Neuronal stem cell (in vitro differentiated cells): Measurements from ENCODE around the gene ACADS.

Experiments used
- DNase-seq: peaks from one replicate; pipeline ENCODE4 v3.0.0-alpha.2; 2013; ENCODE audit warnings: low spot score
- H2AFZ ChIP-seq: one replicate; pipeline ENCODE4 v1.6.1; 2013; ENCODE audit warnings: mild to moderate bottlenecking, low read length, inconsistent platforms
- H2AK5ac ChIP-seq: 2 replicates; pipeline ENCODE4 v1.6.1; 2013; ENCODE audit warnings: low read depth, mild to moderate bottlenecking, inconsistent platforms, low read length, moderate library complexity, mixed read lengths
- H2BK120ac ChIP-seq: 2 replicates; pipeline ENCODE4 v1.6.1; 2013; ENCODE audit warnings: low read depth, mild to moderate bottlenecking, inconsistent platforms, low read length, moderate library complexity, mixed read lengths
- H2BK12ac ChIP-seq: one replicate; pipeline ENCODE4 v1.6.1; 2013; ENCODE audit warnings: low read length, inconsistent platforms
- H2BK15ac ChIP-seq: 2 replicates; pipeline ENCODE4 v1.6.1; 2013; ENCODE audit warnings: mild to moderate bottlenecking, low read length, inconsistent platforms, mixed read lengths
- H2BK5ac ChIP-seq: one replicate; pipeline ENCODE4 v1.6.1; 2013; ENCODE audit warnings: inconsistent platforms, mild to moderate bottlenecking, low read length, moderate library complexity
- H3K14ac ChIP-seq: one replicate; pipeline ENCODE4 v1.6.1; 2013; ENCODE audit warnings: low read length, inconsistent platforms
- H3K18ac ChIP-seq: 2 replicates; pipeline ENCODE4 v1.6.1; 2013; ENCODE audit warnings: low read length, inconsistent platforms
- H3K23ac ChIP-seq: 2 replicates; pipeline ENCODE4 v1.6.1; 2013; ENCODE audit warnings: low read depth, mild to moderate bottlenecking, mixed read lengths, low read length, inconsistent platforms; ENCODE audit not compliant: poor library complexity
- H3K27ac ChIP-seq: replicated peaks from 3 replicates; pipeline ENCODE4 v1.5.1; 2013; ENCODE audit warnings: low read length, inconsistent platforms
- H3K27me3 ChIP-seq, 3 experiments: 2 replicates each; pipeline ENCODE4 v1.6.1; 2013; ENCODE audit warnings: low read length in 3 of 3, mild to moderate bottlenecking in 2 of 3, inconsistent platforms in 1 of 3, low read depth in 1 of 3, mixed read lengths in 1 of 3, moderate library complexity in 1 of 3; ENCODE audit not compliant: control insufficient read depth in 3 of 3, insufficient read depth in 3 of 3
- H3K36me3 ChIP-seq, 2 donors: replicated peaks in 1 of 2; 2 replicates each; pipeline ENCODE4 v1.6.1; 2013; ENCODE audit warnings: low read length in 2 of 2; ENCODE audit not compliant: control insufficient read depth in 2 of 2, insufficient read depth in 2 of 2
- H3K4ac ChIP-seq: 2 replicates; pipeline ENCODE4 v1.6.1; 2013; ENCODE audit warnings: inconsistent platforms, mild to moderate bottlenecking, low read length, moderate library complexity
- H3K4me1 ChIP-seq, 2 donors: 1 replicate in 1 of 2; 2 replicates in 1 of 2; pipeline ENCODE4 v1.6.1; 2013; ENCODE audit warnings: low read length in 2 of 2, low read depth in 1 of 2; ENCODE audit not compliant: control insufficient read depth in 2 of 2, insufficient read depth in 1 of 2
- H3K4me2 ChIP-seq: one replicate; pipeline ENCODE4 v1.6.1; 2013; ENCODE audit warnings: mild to moderate bottlenecking, low read length, inconsistent platforms; ENCODE audit not compliant: insufficient read depth, poor library complexity, severe bottlenecking
- H3K4me3 ChIP-seq, 2 donors: 2 replicates each; pipeline ENCODE4 v1.5.1; 2013; ENCODE audit warnings: low read length in 2 of 2, mild to moderate bottlenecking in 2 of 2, inconsistent platforms in 1 of 2, moderate library complexity in 1 of 2
- H3K79me1 ChIP-seq: one replicate; pipeline ENCODE4 v1.6.1; 2013; ENCODE audit warnings: low read depth, mild to moderate bottlenecking, inconsistent platforms, low read length, moderate library complexity
- H3K9ac ChIP-seq: one replicate; pipeline ENCODE4 v1.6.1; 2013; ENCODE audit warnings: mild to moderate bottlenecking, low read depth, low read length, inconsistent platforms; ENCODE audit not compliant: poor library complexity
- H3K9me3 ChIP-seq, 2 donors: replicated peaks in 1 of 2; 2 replicates each; pipeline versions ENCODE3 to v1.6.1; 2013; ENCODE audit warnings: low read length in 2 of 2, mild to moderate bottlenecking in 2 of 2, inconsistent platforms in 1 of 2, low read depth in 1 of 2, mixed read lengths in 1 of 2, moderate library complexity in 1 of 2; ENCODE audit not compliant: control insufficient read depth in 2 of 2, insufficient read depth in 1 of 2
- H4K8ac ChIP-seq: one replicate; pipeline ENCODE4 v1.6.1; 2013; ENCODE audit warnings: low read depth, mild to moderate bottlenecking, inconsistent platforms, low read length, moderate library complexity
- H4K91ac ChIP-seq: one replicate; pipeline ENCODE4 v1.6.1; 2013; ENCODE audit warnings: low read length, low read depth, mild to moderate bottlenecking, inconsistent platforms; ENCODE audit not compliant: poor library complexity
- WGBS, 2 donors: extraction: QIAGEN DNeasy Blood & Tissue Kit; methylation state at CpG; one replicate each; pipeline ENCODE4 v1.1.7; 2013; ENCODE audit warnings: missing lambda C conversion rate in 2 of 2, mixed read lengths in 1 of 2; ENCODE audit not compliant: insufficient read length in 2 of 2, insufficient replicate concordance in 1 of 2; ENCODE audit errors: extremely low coverage in 2 of 2; 5-methylcytosine and 5-hydroxymethylcytosine counted together

Gene ACADS

DNA sequence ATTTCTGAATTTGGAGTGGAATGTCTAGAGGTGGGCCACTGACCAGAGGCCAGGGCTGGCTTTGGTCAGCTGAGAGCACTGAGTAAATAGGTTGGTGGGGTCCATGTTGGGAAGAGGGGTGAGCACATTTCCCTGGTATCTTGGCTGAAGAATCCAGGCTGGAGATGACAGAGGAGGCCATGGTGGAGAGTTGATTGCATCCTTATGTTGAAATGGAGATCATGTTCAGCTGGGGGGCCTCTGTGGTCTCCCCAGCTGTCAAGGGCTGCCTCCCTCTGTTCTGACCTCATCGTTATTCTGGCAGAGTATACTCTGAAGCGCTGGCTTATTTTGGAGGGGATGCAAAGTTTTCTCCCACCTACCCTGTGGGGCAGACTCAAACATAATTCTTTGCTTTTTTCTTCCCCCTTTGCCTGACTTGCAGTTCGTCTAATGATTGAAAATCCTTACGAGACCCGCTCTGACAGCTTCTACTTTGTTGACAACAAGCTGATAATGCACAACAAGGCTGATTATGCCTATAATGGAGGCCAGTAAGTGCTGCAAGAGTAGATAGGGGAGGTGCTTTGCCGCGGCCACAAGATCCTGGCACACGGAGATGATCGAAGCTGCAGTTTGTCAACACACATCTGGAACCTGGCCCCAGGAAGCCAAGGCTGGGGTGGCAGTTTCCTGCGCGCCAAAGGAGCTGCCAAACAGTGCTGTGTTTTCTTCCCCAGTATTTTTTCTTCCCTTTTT lies 6.0 kb upstream of the ACADS start:
- H3K14ac ChIP-seq, result no peak overlapping the region
- no peak overlapping the region for H2BK12ac ChIP-seq
- no peak overlapping the region for H2AK5ac ChIP-seq
- H3K4me2 ChIP-seq, result no peak overlapping the region
- H3K79me1 ChIP-seq, result peaks cover 5% of the 10 kb centered on the region
- H3K4me1 ChIP-seq, result no peaks in the 10 kb centered on the region
- whole genome bisulfite sequencing, 2 donors, result no CpG with 5 or more reads among the region's 11 CpGs
- H3K23ac ChIP-seq, result no peak overlapping the region
- no peak overlapping the region for H3K9ac ChIP-seq
- H3K18ac ChIP-seq, result no peak overlapping the region
- H3K36me3 ChIP-seq, result peaks cover 64 to 97% of the 10 kb centered on the region in 2 donors
- no peak overlapping the region for H3K4ac ChIP-seq
- H2AFZ ChIP-seq, result no peak overlapping the region
- no peak overlapping the region for H2BK120ac ChIP-seq
- H3K4me3 ChIP-seq, result no peak overlapping the region
- H4K91ac ChIP-seq, result no peak overlapping the region
- DNase-seq, result no peak
- H3K27me3 ChIP-seq, result no peaks in the 10 kb centered on the region
- no peak overlapping the region for H2BK5ac ChIP-seq
- H3K27ac ChIP-seq, result no peak overlapping the region
- H2BK15ac ChIP-seq, result no peak overlapping the region
- no peak overlapping the region for H4K8ac ChIP-seq
- no peaks in the 10 kb centered on the region for H3K9me3 ChIP-seq

DNA sequence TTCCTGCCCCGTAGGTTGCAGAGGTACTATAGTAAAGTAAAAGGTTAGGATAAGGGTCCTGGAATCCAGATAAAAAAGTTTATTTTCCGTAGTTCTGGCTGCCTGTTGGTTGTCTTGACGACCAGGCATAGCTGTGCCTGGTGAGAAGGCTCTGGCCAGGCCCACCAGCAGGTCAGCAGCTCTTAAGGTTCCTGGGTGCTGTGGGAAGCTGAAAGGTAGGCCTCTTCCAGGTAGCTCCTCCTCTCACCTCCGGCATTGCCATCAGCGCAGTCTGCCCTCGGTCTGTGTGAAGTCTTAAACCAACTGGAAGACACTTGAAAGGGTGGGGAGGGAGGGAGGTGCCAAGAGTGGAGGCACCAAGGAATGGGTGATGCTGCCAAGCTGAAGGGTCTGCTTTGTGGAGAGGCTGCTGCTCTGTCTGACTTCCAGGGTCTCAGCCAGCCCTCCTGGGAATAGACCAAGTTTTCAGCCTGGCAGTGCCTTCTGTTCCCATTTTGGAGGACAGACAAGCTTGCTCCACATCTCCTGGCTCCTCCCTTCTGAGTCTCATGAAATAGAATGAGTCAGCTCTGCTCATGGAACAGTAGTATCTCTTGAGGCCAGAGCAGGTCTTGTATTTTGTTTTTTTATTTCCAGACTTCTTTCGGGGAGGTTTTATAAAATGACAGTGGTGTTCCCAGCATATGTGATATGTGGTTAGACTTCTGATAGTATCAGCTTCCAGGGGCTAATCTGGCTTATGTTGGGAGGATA lies 5.2 kb upstream of the ACADS start:
- H3K14ac ChIP-seq, result no peak overlapping the region
- H4K91ac ChIP-seq, result no peak overlapping the region
- H2BK12ac ChIP-seq, result no peak overlapping the region
- H3K27me3 ChIP-seq, result no peaks in the 10 kb centered on the region
- H2AK5ac ChIP-seq, result no peak overlapping the region
- no peak overlapping the region for H2BK5ac ChIP-seq
- DNase-seq, result no peak
- H2BK15ac ChIP-seq, result no peak overlapping the region
- H3K36me3 ChIP-seq, result peaks cover 61 to 96% of the 10 kb centered on the region in 2 donors
- no peak overlapping the region for H2BK120ac ChIP-seq
- no peak overlapping the region for H3K9ac ChIP-seq
- no peak overlapping the region for H3K23ac ChIP-seq
- no peaks in the 10 kb centered on the region for H3K9me3 ChIP-seq
- no peak overlapping the region for H3K18ac ChIP-seq
- WGBS, 2 donors, result no CpG with 5 or more reads among the region's 7 CpGs
- H3K4ac ChIP-seq, result no peak overlapping the region
- no peak overlapping the region for H3K27ac ChIP-seq
- H4K8ac ChIP-seq, result no peak overlapping the region
- H2AFZ ChIP-seq, result no peak overlapping the region
- H3K4me2 ChIP-seq, result no peak overlapping the region
- H3K4me1 ChIP-seq, result peaks cover 0 to 3% of the 10 kb centered on the region in 2 donors
- no peak overlapping the region for H3K4me3 ChIP-seq
- H3K79me1 ChIP-seq, result peaks cover 4% of the 10 kb centered on the region

DNA sequence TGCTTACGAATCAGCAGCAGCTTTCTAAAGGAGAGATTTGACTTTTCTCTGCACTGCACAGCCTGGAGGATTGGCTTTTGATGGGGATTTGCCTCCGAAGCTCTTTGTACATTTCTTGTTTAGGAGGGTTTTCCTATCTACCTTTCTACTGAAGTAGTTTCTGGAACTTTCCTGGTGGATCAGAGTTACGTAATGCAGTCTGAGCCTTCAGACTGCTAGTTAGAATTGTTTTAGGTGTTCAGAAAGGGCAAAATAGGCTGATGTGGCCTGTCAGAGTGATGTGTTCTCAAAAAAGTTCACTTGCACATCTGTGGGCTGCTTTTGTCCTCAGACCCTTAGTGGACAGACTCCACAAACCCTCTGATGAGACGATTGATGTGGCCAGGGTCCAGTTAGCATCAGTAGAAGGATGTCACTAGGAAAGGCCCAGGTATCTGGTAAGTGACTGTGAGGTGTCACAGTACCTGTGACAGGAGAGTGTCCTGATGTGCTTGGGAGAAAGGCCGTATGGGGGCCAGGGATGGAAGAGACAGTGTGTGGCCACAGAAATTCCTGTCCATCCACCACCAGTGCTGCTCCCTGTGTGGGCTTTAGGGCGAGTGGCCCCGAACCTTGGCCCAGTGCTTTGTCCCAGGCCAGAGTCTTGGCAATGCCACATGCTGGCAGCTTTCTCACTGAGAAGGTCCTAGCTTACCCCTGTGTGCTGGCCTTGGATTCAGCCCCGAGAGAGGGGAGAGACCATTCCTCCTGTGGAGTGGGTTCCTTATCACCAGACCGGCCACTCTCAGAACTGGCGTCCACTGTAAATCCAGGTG lies 4.4 kb upstream of the ACADS start:
- H3K18ac ChIP-seq, result no peak overlapping the region
- no peaks in the 10 kb centered on the region for H3K9me3 ChIP-seq
- H3K4me2 ChIP-seq, result no peak overlapping the region
- H3K36me3 ChIP-seq, result peaks cover 57 to 92% of the 10 kb centered on the region in 2 donors
- no peak overlapping the region for H3K9ac ChIP-seq
- no peak for DNase-seq
- H2BK15ac ChIP-seq, result no peak overlapping the region
- no peak overlapping the region for H2AFZ ChIP-seq
- no peak overlapping the region for H3K23ac ChIP-seq
- no peak overlapping the region for H3K14ac ChIP-seq
- no peak overlapping the region for H2BK12ac ChIP-seq
- no peak overlapping the region for H4K8ac ChIP-seq
- no peak overlapping the region for H4K91ac ChIP-seq
- H2BK5ac ChIP-seq, result no peak overlapping the region
- no peak overlapping the region for H2BK120ac ChIP-seq
- H3K27ac ChIP-seq, result no peak overlapping the region
- H3K79me1 ChIP-seq, result peaks cover 4% of the 10 kb centered on the region
- H3K27me3 ChIP-seq, result no peaks in the 10 kb centered on the region
- no CpG with 5 or more reads among the region's 10 CpGs for WGBS, 2 donors
- H3K4me1 ChIP-seq, result peaks cover 0 to 3% of the 10 kb centered on the region in 2 donors
- no peak overlapping the region for H3K4me3 ChIP-seq
- H2AK5ac ChIP-seq, result no peak overlapping the region
- H3K4ac ChIP-seq, result no peak overlapping the region

DNA sequence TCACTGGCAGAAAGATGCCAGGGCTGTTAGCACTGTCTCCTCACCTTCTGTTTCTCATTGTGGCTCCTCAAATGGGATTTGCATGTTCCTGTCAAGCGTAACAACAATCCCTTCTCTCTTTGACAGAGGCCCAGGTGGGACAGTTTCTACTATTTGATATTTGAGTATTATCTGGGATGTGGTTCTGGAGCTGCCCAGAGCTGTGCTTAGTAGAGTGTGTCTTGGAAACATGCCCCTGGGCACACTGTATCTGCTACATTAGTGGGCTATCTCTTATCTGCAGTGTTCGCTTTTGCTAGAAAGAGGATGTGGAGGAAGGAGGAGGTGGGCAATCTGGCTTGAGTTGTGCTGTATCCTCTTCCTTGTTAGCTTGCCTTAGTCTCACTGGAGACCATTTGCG lies 3.8 kb upstream of the ACADS start:
- H3K23ac ChIP-seq, result no peak overlapping the region
- no peak overlapping the region for H3K18ac ChIP-seq
- no peak overlapping the region for H2BK5ac ChIP-seq
- no peak overlapping the region for H2AK5ac ChIP-seq
- no peak overlapping the region for H4K8ac ChIP-seq
- H4K91ac ChIP-seq, result no peak overlapping the region
- peaks cover 0 to 3% of the 10 kb centered on the region in 2 donors for H3K4me1 ChIP-seq
- H3K9me3 ChIP-seq, result no peaks in the 10 kb centered on the region
- H3K27me3 ChIP-seq, result no peaks in the 10 kb centered on the region
- H3K14ac ChIP-seq, result no peak overlapping the region
- no peak overlapping the region for H3K4me3 ChIP-seq
- no peak for DNase-seq
- no peak overlapping the region for H3K4ac ChIP-seq
- H3K9ac ChIP-seq, result no peak overlapping the region
- H2AFZ ChIP-seq, result no peak overlapping the region
- H2BK12ac ChIP-seq, result no peak overlapping the region
- peaks cover 2% of the 10 kb centered on the region for H3K79me1 ChIP-seq
- no CpG with 5 or more reads among the region's 3 CpGs for WGBS, 2 donors
- no peak overlapping the region for H2BK120ac ChIP-seq
- no peak overlapping the region for H3K4me2 ChIP-seq
- H3K36me3 ChIP-seq, result peaks cover 50 to 92% of the 10 kb centered on the region in 2 donors
- no peak overlapping the region for H3K27ac ChIP-seq
- H2BK15ac ChIP-seq, result no peak overlapping the region
